Measurements from ENCODE around the gene ZDHHC17.
A peak's percentile ranks its signal among the peaks of the same experiment; 100 is the strongest.

ZDHHC17 gene

DNA sequence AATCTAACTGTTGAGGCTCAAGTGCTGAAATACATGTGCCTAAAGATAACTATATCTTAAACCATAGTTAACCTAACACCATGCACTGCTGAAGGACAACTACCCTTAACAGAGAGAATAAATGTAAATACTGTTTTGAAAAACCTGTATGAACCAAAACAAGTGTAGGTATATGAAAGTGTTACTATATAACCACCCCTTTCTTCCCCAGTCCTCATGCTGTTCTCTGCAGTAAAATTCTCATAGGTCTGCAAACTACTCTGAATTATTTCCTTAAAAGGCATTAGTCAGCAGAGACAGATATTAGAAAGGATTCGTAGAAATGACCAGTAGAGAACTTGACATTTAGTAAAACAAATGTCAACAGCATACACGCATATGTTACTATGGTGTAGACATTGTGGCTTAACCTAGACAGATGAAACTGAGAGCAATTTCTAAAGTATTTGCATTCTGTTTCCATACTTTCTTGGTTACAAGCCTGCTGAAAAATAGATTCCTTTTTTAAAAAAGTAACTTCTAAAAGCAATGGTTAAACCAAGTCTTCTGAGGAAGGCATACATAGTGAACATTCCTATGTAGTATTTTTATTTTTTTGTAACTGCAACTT lies 101.0 kb downstream of the ZDHHC17 start:
- in situ Hi-C loops (cut with MboI; ENCODE audit: low sequenced_read_pairs), result no loop called here
- Histone ChIP-seq H3K4me3 (no peak overlapping the region), H3K4me1 (peaks cover 22% of the 10 kb centered on the region), H3K27me3 (ENCODE audit: low read depth) (no peaks in the 10 kb centered on the region), H3K9me3 (no peaks in the 10 kb centered on the region), H3K36me3 (replicated peaks) (peaks cover 3% of the 10 kb centered on the region)
- no peak for DNase-seq (ENCODE audit: low spot score in 2 of 2)

DNA sequence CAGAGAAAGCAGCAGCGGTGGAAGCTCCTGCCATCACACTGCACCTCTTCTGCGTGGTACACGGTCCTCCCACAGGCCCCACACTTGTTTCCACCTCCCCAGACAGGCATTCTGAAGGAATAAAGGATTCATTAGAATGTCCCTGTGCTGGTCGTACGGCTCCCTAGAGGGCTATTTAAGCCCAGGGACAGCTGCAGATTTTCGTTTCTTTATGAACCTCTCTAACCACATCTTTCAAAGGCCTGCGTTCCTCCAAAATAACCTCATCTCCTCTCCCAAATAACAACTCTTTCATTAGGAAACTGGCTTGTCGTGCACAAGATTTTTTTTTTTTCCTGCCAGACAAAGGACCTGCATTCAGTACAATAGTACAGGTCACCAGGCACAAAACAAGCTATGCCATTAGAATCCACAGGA lies 102.2 kb downstream of the ZDHHC17 start:
- Histone ChIP-seq H3K36me3 (replicated peaks) (no peaks in the 10 kb centered on the region; the same call in 1 of the 2 replicates), H3K4me1 (peaks cover 27% of the 10 kb centered on the region), H3K4me3 (no peak overlapping the region), H3K27me3 (ENCODE audit: low read depth) (no peaks in the 10 kb centered on the region), H3K9me3 (no peaks in the 10 kb centered on the region)
- in situ Hi-C loops (cut with MboI; ENCODE audit: low sequenced_read_pairs), result no loop called here
- DNase-seq (ENCODE audit: low spot score in 2 of 2), result peak; percentile 64 to 84

DNA sequence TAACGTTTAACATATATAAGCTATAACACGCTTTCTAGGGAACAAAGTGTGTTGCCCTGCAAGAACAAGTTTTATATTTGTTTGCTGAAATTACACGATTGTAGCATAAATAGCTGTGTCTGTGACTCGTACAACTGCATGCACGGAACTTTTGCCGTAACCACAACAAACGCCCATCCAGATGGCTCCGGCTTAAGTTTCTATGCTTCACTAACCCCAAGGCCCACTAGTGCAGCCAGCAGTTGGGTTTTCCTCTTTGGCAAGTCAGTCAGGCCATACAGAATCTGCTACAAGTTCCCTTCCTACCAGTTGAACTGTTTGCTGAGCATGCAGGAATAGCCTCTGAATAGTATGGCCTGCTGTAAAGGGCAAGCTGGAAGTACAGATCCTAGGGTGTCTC lies 102.8 kb downstream of the ZDHHC17 start:
- in situ Hi-C loops (cut with MboI; ENCODE audit: low sequenced_read_pairs), result no loop called here
- peak in 1 of 2 experiments; percentile 19 for DNase-seq (ENCODE audit: low spot score in 2 of 2)
- Histone ChIP-seq H3K9me3 (no peaks in the 10 kb centered on the region), H3K4me1 (peaks cover 27% of the 10 kb centered on the region), H3K27me3 (ENCODE audit: low read depth) (no peaks in the 10 kb centered on the region), H3K36me3 (replicated peaks) (no peaks in the 10 kb centered on the region; the same call in 1 of the 2 replicates), H3K4me3 (no peak overlapping the region)

DNA sequence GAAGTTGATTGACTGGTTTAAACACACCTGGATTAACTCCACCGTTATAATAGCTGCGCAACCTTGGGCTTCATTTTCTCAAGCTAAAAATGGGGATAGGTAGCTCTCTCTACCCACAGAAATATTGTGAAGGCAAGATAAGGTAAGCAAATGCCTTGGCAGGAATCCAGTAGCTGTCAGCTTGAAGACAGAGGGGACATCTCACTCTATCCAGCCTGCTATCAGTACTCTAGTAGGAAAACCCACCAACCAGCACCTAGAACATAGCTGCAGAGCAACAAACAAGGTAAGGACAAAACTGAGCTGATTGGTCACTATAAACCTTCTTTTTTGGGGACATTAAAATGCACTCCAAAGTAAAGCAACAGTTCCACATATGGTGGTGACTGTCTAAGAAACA lies 107.2 kb downstream of the ZDHHC17 start:
- no peaks in the 10 kb centered on the region for H3K27me3 ChIP-seq (ENCODE audit: low read depth)
- H3K9me3 ChIP-seq, result no peaks in the 10 kb centered on the region
- in situ Hi-C loops (cut with MboI; ENCODE audit: low sequenced_read_pairs), result no loop called here
- DNase-seq (ENCODE audit: low spot score in 2 of 2), result no peak
- H3K4me1 ChIP-seq, result peaks cover 30% of the 10 kb centered on the region
- no peaks in the 10 kb centered on the region; the same call in 1 of the 2 replicates for H3K36me3 ChIP-seq (replicated peaks)
- no peak overlapping the region for H3K4me3 ChIP-seq

DNA sequence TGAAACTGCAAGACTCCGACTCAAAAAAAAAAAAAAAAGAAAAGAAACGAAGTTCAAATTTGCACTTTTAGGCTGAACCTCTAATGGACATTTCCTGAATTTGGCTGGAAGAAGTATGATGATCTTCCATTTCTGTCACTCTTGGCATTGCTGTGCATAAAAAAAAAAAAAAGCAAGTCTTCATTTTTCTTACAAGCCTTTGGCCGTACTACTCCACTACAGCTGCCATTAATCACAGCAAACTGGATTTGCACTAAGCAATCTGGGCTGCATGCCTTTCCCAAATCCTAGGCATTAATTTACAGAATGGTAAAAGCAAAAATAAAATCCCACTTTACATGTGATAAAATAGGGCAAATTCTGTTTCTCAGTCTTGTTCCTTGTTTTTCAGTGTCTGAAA lies 107.8 kb downstream of the ZDHHC17 start:
- no peaks in the 10 kb centered on the region for H3K9me3 ChIP-seq
- no peak overlapping the region for H3K4me3 ChIP-seq
- peaks cover 25% of the 10 kb centered on the region for H3K4me1 ChIP-seq
- in situ Hi-C loops (cut with MboI; ENCODE audit: low sequenced_read_pairs), result no loop called here
- H3K36me3 ChIP-seq (replicated peaks), result no peaks in the 10 kb centered on the region; the same call in 1 of the 2 replicates
- no peaks in the 10 kb centered on the region for H3K27me3 ChIP-seq (ENCODE audit: low read depth)
- no peak for DNase-seq (ENCODE audit: low spot score in 2 of 2)

DNA sequence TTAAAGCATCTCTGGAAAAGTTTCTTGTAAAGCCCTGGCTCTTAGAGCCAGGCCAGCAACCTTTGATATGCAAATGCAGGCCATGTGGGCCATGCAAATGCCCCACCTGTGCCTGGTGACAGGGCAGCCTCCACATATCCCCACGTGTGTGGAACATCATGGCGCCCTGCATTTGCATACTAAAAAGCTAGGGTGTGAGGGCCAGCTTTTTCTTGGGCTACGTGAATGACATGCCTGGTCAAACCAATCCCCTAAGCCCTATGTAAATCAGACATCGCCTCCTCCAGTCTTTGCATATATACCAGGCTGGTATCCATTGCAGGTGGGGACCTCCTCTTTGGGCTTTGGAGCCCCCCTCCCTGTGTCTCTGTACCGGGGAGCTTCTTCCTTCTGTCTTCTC lies 108.5 kb downstream of the ZDHHC17 start:
- Histone ChIP-seq H3K9me3 (no peaks in the 10 kb centered on the region), H3K27me3 (ENCODE audit: low read depth) (no peaks in the 10 kb centered on the region), H3K36me3 (replicated peaks) (no peaks in the 10 kb centered on the region; the same call in 1 of the 2 replicates), H3K4me3 (no peak overlapping the region), H3K4me1 (peaks cover 27% of the 10 kb centered on the region)
- peak in 1 of 2 experiments; percentile 59 for DNase-seq (ENCODE audit: low spot score in 2 of 2)
- in situ Hi-C loops (cut with MboI; ENCODE audit: low sequenced_read_pairs), result no loop called here

DNA sequence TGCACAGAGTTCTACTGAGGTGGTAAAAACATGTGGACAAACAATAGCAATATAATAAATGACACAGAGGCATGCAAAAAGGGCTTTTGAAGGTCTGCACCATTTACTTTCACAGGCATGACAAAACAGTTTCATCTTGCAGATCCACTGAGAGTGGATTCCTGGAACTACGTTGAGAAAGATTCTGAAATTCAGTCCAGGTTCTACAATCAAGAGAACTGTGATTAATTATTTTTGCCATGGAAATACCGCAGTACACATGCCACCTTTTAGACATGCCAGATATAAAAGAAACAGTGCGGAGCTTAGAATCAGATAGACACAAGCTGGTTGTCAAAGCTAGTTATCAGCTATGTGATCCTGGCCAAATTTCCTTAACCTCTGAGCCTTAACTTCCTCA lies 110.1 kb downstream of the ZDHHC17 start:
- in situ Hi-C loops (cut with MboI; ENCODE audit: low sequenced_read_pairs), result no loop called here
- no peaks in the 10 kb centered on the region for H3K9me3 ChIP-seq
- DNase-seq (ENCODE audit: low spot score in 2 of 2), result no peak
- H3K36me3 ChIP-seq (replicated peaks), result no peaks in the 10 kb centered on the region; the same call in 1 of the 2 replicates
- peaks cover 26% of the 10 kb centered on the region for H3K4me1 ChIP-seq
- no peaks in the 10 kb centered on the region for H3K27me3 ChIP-seq (ENCODE audit: low read depth)
- H3K4me3 ChIP-seq, result no peak overlapping the region

DNA sequence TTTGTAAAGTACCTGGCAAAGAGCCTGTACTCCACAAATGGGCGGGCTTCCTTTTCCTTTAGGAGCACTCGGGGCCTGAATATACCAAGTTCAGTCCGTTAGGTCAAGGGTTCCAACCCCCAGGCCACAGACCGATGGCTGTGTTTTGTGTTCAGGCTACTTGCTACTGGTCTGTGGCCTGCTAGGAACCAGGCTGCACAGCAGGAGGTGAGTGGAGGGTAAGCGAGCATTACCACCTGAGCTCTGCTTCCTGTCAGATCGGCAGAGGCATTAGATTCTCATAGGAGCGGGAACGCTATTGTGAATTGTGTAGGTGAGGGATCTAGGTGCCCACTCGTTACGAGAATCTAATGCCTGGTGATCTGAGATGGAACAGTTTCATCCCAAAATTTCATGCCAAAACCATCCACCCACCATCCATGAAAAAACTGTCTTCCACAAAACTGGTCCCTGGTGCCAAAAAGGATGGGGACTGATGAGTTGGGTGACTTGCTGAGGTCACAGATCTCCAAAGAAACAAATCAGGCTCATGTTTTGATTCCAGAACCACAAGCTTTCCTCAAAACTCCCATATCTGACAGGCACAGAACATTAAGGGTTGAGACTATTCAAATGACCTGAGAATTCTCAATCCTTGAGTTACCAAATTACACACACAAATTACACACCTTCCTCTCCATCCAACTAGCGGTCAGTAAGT lies 110.7 kb downstream of the ZDHHC17 start:
- DNase-seq (ENCODE audit: low spot score in 2 of 2), result no peak

DNA sequence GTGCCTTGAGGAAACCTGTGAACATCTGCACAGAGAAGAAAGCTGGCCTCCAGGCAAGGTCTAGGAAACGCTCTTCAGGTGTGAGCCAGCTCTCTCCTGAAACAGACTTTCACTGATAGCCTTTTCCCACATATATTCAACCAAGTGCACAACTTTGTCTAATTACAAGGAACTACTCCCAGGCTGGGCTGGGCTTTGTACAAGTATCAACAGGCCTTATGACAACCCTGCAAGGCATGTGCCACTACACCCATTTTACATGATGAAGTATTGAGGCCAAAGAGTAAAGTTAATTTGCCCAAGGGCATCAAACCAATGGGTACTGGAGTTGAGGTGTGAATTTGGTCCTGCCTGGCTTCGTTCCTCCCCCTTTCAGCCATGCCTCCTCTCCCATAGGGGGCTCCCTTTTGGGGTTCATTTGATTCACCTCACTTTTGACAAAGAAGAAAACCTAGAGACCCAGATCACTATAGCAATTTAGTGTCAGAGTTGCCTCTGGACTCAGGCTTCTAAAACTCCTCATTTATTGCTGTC lies 112.8 kb downstream of the ZDHHC17 start:
- no peaks in the 10 kb centered on the region; the same call in 1 of the 2 replicates for H3K36me3 ChIP-seq (replicated peaks)
- peaks cover 21% of the 10 kb centered on the region for H3K4me1 ChIP-seq
- H3K9me3 ChIP-seq, result no peaks in the 10 kb centered on the region
- in situ Hi-C loops (cut with MboI; ENCODE audit: low sequenced_read_pairs), result no loop called here
- no peak for DNase-seq (ENCODE audit: low spot score in 2 of 2)
- no peak overlapping the region for H3K4me3 ChIP-seq
- H3K27me3 ChIP-seq (ENCODE audit: low read depth), result no peaks in the 10 kb centered on the region

More for the DNA sequence above, 110.7 kb downstream of the ZDHHC17 start:
- in situ Hi-C loops (cut with MboI; ENCODE audit: low sequenced_read_pairs), result no loop called here
- no peaks in the 10 kb centered on the region for H3K9me3 ChIP-seq
- no peaks in the 10 kb centered on the region for H3K27me3 ChIP-seq (ENCODE audit: low read depth)
- H3K4me1 ChIP-seq, result peaks cover 26% of the 10 kb centered on the region
- H3K36me3 ChIP-seq (replicated peaks), result no peaks in the 10 kb centered on the region; the same call in 1 of the 2 replicates
- H3K4me3 ChIP-seq, result no peak overlapping the region

DNA sequence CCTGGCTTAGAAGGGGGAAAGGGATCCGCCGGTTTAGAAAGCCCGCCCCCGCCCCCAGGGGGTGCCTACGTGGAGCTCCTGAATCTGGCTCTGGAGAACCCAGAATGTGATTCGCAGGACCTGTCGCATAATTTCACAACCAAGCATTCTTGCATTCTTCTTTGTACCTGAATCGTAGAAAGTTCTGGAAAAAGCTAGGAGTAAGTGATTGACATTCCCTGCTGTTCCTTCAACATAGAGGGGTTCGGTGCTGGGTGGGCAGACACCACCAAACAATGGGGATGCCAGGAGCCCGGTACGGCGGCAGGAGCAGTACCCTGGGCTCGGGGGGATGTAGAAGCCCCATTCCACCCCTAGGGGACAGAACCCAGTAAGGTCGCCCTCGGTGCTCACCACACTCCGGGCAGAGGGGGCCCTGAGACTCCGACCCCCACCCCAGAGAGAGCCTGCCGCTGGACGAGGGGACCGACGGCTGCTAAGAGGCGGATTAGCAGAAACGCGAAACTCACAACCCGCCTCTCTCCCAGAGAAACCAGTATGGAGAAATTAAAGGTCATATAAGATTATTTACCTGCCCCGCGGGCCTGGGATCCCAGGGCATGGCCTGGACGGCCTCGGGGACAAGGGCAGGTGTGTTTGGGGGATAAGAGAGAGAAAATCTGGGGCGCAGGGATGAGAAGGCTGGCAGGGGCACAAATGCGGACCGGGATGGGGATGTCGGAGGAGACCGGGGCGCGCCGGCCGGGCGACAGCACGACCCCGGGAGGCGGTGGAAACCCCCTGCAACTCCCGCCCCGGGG lies 114.4 kb downstream of the ZDHHC17 start:
- Histone ChIP-seq H3K36me3 (replicated peaks) (no peaks in the 10 kb centered on the region; the same call in 1 of the 2 replicates), H3K27me3 (ENCODE audit: low read depth) (no peaks in the 10 kb centered on the region), H3K4me3 (peak overlapping the region; percentile 64), H3K9me3 (no peaks in the 10 kb centered on the region), H3K4me1 (peaks cover 12% of the 10 kb centered on the region)
- in situ Hi-C loops (cut with MboI; ENCODE audit: low sequenced_read_pairs), result no loop called here
- DNase-seq (ENCODE audit: low spot score in 2 of 2), result peak in 1 of 2 experiments; percentile 63

DNA sequence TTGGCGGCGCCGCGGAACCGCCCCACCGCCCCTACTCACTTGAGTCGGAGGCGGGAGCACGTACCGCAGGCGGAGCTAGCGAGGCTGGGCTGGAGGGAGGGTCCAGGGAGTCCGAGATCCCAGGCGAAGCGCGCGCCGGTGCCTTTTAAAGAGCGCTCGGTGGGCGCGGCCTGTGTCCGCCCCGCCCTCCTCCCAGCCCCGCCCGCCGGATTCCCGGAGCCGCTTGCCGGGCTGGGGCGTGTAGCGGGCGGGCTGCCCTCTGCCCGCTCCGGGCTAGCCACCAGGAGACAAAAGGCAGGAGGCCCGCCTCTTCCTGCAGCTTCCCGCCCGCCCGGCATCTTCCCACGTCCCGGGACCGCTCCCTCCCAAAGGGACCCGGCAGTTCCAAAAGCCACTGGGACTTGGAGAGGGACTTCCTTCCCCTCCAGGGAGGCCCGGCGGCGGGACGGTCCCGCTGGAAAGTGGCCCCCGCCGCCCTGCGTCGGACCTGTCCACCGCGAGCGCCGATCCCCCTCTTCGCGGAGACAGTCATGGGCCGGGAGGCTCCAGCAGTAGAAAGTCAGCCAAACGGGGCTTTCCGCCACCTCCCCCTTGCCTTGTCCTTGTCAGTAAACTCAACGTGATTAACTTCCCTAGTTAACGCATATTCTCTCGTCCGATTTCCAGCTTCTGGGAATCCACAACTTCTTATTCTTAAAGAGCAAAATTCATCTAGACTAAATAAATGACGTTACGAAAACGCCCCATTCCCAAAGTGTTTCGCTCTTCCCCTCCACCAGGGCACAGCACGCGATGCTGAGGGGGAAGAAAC lies 115.2 kb downstream of the ZDHHC17 start, which contains the start of gene CSRP2:
TSS of gene CSRP2 (minus strand) at position 121 of the 811 bp plus-strand sequence. CDS start 12,759 bp downstream, outside the sequence.
- Histone ChIP-seq H3K9me3 (no peaks in the 10 kb centered on the region), H3K4me3 (peak within 1 kb of the TSS; percentile 64), H3K36me3 (replicated peaks) (no peaks in the 10 kb centered on the region; the same call in 1 of the 2 replicates), H3K4me1 (peaks cover 12% of the 10 kb centered on the region), H3K27me3 (ENCODE audit: low read depth) (no peaks in the 10 kb centered on the region)
- peak; percentile 90 to 95 for DNase-seq (ENCODE audit: low spot score in 2 of 2)
- in situ Hi-C loops (cut with MboI; ENCODE audit: low sequenced_read_pairs), result no loop called here

DNA sequence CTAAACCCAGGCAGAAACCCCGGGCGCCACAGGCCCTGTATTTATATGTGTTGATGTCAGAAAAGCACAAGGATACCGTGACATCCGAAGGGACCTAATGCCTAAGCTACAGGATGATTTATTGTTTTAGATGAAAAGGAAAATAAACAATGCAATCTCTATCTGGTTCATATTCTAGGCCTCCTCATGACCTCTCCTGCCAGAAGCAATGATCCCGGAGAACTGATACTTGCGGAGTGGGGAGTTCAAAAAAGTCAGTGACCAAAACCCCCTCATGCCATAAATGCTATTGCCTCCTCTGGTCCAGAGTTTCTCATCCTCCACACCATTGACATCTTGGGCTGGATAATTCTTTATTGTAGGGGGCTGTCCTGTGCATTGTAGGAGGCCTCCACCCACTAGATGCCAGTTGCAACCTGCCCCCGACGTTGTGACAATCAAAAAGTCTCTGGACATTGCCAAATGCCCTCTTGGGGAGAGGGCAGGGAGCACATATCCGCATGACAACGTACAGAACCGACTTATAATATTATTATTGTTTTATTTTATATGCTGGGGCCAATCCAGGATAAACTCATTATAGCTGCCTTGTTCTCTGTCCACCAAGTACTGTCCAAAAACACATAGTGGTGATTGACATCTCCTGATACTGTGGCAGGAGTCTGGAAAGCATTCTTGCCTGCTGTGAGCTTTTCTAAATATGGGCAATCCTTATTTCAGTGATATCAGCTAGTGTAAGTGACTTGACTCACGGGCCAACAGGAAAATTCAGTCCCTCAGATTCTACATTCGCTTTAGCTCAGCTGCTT lies 116.0 kb downstream of the ZDHHC17 start:
- Histone ChIP-seq H3K4me3 (peak overlapping the region; percentile 64; the same call in 1 of the 2 replicates), H3K4me1 (peaks cover 12% of the 10 kb centered on the region), H3K36me3 (replicated peaks) (no peaks in the 10 kb centered on the region; the same call in 1 of the 2 replicates), H3K9me3 (no peaks in the 10 kb centered on the region), H3K27me3 (ENCODE audit: low read depth) (no peaks in the 10 kb centered on the region)
- DNase-seq (ENCODE audit: low spot score in 2 of 2), result no peak
- in situ Hi-C loops (cut with MboI; ENCODE audit: low sequenced_read_pairs), result no loop called here

Data from HAP-1 (cell line).